GM18498 (cell line): ENCODE data around the gene PLBD2.

Source experiments
- ATAC-seq: cut with Tn5 transposase; IDR thresholded peaks from one replicate; pipeline ENCODE4 v1.9.1; 2021; ENCODE audit warnings: mild to moderate bottlenecking, moderate library complexity; ENCODE audit not compliant: unreplicated experiment

The PLBD2 gene

DNA sequence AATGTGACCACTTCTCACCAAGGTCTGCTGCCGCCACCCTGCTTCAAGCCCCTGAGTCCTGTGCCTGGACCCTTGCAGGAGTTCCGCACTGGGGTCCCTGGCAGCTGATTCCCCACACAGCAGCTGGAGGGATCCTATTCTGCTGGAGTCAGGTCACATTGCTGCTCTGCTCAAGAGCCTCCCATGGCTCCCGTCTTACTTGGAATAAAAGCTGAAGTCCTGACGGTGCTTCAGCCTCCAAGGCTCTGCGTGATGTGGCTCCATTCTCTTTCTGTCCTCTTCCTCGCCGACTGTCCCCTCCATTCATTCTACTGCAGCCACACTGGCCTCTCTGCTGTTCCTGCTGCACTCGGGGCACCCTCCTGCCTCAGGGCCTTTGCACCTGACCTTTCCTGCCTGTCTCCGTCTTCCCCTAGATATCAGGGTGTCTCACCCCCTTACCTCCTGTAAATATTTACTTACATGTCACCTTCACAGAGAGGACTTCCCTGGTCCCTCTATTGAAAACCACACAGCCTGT, 56.2 kb downstream of the PLBD2 start:
- ATAC-seq: no peak

DNA sequence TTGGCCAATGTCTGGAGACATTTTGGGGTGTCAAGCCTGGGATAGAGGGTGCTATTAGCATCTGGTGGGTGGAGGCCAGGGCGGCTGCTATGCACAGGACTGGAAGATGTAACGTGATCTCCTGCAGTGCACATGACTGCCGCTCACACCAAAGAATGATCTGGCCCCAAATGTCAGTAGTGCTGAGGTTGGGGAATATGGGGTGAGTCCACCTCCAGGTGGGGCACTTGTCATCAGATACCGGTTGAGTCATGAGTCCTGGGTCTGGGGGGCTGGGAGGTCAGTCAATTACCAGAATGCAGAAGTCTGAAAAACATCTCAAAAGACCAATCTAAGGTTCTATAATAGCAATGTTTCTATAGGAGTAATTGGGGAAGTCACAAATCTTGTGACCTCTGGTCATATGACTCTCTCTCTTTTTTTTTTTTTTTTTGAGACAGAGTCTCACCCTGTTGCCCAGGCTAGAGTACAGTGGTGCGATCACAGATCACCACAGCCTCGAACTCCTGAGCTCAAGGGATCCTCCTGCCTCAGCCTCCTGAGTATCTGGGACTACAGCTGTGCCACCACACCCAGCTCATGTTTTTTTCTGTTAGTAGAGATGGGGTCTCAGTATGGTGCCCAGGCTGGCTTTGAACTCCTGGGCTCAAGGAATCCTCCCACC, 57.8 kb downstream of the PLBD2 start:
- ATAC-seq: no peak

DNA sequence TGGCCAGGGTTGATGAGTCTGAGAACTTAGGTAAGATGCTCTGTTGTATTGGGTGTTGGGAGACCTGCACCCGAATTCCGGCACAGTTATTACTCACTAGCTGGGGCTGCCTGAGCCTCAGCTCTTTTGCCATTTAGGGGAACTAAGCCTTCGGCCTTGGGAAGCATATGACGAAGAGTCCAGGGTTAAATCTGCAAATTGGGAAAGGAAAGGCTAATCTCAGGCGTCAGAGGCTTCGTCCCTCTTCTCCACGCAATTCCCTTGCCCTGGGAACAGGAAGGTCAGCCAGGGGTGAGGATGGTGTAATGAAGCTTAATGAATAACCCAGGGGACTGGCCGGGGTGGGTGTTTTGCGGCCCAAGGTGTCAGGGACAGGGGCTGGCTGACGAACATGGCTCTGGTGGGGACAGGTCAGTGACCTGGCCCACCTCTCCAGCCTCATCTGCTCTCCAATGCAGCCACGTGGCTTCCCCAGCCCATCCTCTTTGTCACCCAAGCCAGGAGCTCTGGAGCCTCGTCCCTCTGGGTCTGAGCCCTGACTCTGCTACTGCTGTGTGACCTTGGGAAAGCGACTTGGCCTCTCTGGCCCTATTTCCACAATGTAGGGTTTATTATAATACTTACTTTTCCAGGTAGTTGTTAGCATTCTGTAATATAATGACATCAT, 60.0 kb downstream of the PLBD2 start:
- ATAC-seq: no peak

- ATAC-seq: no peak
Measured at GRCh38 chr12:113420996-113421595, 62.7 kb downstream of the PLBD2 start.

DNA sequence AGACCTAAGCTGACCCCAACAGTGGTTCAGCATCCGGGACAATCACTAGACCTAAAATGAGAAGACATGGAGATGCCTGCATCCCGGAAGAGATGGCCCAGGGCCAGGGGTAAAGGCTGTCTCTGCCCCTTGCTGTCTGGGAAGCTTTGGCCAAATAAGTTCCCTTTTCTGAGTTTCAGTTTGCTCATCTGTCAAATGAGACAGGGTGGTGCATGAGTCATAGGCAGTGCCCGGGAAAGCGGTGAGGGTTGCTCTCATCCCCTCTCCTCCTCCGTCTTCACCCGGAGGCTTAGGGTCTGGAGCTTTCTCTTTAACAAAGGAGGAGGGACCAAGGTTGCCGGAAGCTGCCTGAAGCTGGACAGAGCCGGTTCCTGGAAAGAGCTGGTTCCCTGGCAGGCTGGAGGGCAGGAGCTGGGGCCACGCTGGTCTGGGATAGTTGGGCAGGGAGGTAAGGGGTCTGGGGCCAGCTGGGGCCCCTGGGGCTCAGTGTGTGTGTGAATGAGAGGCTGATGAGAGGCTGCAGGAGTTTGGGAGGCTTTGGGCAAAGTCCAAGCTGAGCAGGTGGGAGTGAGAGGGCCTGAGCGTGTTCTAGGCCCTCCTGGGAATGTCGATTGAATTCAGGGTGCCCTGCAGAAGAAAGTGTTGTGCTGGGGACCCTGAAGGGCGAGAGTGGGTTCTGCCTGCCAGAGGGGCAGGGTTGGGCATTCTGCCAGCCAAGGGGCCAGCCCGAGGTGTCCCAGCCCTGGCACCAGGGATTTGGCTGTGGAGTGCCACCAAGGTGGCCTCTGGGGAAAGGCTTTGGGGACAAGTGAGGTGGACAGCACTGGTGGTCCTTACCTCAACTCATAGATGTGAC, 63.9 kb downstream of the PLBD2 start, which contains the start of gene SDSL:
TSS of gene SDSL (plus strand) at position 351 of the 856 bp plus-strand sequence. CDS start 5,603 bp downstream, outside the sequence.
- ATAC-seq: peak; percentile 95

DNA sequence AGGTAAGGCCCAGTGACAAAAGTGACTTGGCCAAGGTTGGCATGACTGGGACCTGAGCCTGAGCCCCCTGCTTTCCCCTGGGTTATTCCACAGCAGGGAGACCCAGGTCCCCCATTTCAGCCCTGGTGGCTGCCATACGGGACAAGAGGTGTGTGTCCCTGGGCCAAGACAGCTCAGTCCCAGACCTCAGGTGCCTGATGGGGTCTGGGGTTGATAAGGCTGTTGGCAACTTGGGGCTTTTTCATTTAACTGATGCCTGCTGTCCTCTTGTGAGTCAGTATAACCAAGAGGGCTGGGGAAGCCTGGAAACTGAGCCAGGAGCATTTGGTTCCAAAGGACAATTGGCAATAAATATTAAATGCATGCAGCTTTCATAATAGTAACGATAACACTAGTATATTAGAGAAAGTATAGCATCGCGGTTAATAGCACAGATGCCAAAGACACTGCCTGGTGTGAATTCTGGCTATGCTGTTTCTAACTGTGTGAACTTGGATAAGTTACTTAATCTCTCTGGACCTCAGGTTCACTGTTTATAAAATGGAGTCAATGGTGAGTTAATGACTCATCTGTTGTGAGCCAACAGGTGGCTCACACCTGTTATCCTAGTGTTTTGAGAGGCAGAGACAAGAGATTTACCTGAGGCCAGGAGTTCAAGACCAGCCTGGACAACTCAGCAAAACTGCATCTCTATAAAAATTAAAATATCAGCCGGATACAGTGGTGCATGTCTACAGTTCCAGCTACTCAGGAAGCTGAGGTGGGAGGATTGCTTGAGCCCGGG, 64.7 kb downstream of the PLBD2 start:
- no peak for ATAC-seq

DNA sequence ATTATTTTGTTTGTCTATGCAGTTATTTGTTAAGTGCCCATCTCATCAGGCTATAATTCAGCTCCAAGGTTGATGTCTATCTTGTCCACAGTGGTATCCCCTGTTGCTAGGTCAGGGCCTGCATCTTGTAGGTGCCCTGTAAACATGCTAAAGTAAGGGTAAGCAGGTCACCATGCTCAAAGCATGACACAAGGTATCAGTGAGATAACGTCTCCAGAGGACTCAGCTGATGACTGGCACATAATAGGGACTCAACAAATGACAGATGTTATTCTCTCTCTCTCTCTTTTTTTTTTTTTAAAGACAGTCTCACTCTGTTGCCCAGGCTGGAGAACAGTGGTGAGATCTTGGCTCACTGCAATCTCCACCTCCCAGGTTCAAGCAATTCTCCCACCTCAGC, 66.1 kb downstream of the PLBD2 start:
- ATAC-seq: no peak

DNA sequence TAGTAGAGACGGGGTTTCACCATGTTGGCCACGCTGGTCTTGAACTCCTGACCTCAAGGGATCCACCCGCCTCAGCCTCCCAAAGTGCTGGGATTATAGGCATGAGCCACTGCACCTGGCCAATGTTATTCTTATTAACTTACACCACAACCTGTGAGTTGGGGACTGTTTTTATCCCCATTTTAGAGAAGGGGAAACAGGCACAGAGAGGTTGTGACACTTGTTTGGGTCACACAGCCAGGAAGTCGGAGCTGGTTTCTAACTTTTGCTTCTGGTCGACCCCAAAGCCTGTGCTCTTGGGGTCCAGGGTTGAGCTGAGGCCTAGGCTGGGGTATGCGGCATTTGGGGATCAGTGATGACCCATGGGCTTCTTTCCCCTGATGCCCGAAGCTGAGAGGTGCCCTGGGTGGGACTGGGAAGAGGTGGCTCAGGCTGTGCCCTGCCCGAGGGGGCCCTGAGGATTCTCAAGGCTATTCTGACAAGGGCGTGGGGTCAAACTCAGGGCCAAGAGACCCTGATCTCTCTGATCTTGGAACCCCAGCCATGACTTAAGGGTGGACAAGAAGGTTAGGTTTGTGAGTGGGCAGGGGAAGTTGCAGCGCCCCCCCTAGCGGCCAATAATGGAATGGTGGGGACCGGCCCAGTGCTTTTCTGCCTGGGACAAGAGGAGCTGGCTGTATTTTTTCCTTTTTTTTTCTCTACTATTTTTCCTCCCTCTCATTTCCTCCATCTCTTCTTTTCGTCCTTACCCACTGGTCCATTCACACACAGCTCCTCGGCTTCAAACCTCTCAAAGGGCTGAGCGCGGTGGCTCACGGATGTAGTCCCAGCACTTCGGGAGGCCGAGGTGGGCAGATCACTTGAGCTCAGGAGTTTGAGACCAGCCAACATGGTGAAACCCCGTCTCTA, 66.8 kb downstream of the PLBD2 start:
- ATAC-seq: no peak

- ATAC-seq: no peak
Measured at GRCh38 chr12:113425960-113426453, 67.6 kb downstream of the PLBD2 start.

DNA sequence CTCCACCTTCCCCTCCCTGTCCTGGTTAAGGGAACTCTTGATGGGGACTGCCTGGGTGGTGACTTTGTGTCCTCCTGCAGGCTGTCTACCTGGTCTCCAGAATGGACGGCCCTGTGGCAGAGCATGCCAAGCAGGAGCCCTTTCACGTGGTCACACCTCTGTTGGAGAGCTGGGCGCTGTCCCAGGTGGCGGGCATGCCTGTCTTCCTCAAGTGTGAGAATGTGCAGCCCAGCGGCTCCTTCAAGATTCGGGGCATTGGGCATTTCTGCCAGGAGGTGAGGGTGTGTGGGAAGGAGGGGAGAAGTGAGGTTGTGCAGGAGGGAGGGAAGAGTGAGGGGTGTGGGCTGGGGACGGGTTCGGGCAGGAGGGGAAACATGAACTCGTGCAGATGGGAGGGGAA, 69.5 kb downstream of the PLBD2 start:
- no peak for ATAC-seq

- ATAC-seq: no peak
Measured at GRCh38 chr12:113428482-113428881, 70.1 kb downstream of the PLBD2 start.

- ATAC-seq: no peak
Measured at GRCh38 chr12:113432986-113433385, 74.6 kb downstream of the PLBD2 start.

DNA sequence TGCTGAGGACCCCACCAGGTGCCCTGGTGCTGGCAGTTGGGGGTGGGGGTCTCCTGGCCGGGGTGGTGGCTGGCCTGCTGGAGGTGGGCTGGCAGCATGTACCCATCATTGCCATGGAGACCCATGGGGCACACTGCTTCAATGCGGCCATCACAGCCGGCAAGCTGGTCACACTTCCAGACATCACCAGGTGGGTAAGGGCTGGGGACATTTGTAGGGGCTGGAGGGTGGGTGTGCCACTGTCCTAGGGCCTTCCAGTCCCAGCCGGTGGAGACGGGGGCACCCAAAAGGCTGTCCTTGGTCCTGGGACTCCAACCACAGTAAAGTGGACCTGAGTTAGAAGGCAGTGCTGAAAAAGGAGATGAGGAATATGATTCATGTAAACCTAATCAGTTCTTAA, 77.0 kb downstream of the PLBD2 start:
- ATAC-seq: no peak

DNA sequence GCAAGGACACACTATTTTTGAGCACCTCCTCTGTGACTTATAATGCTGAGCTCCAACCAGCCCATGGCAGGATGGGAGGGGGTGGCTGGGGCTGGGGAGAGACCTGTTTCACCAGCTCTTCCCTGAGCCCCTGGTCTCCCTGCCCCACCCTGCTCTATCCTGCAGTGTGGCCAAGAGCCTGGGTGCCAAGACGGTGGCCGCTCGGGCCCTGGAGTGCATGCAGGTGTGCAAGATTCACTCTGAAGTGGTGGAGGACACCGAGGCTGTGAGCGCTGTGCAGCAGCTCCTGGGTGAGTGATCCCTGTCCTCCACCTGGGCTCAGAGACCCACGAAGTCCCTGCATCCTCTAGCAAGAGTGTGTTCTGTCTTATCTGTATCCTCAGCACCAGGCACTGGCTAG, 78.2 kb downstream of the PLBD2 start:
- no peak for ATAC-seq

DNA sequence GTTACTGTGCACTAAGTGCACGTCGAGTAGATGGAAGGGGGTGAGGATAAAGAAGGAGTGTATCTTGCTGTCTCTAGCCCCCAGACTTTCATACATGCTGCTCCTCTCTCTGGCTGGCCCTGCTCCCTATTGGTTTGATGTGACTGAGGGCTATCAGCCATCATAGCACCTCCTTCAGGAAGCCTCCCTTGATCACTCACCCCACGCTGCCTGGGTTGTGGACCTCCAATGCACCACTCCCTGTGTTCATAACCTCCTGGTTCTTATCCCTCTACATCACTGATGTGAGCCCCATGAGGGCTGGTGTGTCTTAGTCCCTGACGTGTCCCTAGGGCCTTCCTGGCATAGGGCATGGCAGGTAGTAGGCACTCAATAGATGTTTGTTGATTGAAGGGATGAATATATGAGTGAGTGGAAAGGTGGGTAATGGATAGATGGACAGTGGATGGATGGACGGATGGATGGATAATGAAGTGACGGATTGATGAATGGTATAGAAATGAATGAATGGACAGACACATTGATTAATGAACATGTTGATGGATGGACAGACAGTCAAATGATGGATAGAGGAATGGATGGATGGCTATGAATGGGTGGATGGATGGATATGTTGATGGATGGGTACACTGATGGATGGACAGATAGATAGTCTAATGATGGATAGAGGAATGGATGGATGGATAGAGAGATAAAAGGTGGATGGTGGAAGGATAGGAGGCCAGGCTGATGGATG, 78.8 kb downstream of the PLBD2 start:
- no peak for ATAC-seq

DNA sequence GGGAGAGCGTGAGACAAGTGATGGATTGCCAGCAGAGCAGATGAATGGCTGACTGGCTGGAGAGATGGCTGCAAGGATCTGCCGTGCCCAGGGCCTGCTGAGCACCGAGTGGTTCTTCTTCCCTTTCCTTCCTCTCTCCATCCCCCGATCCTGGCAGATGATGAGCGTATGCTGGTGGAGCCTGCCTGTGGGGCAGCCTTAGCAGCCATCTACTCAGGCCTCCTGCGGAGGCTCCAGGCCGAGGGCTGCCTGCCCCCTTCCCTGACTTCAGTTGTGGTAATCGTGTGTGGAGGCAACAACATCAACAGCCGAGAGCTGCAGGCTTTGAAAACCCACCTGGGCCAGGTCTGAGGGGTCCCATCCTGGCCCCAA, 79.3 kb downstream of the PLBD2 start:
- no peak for ATAC-seq

DNA sequence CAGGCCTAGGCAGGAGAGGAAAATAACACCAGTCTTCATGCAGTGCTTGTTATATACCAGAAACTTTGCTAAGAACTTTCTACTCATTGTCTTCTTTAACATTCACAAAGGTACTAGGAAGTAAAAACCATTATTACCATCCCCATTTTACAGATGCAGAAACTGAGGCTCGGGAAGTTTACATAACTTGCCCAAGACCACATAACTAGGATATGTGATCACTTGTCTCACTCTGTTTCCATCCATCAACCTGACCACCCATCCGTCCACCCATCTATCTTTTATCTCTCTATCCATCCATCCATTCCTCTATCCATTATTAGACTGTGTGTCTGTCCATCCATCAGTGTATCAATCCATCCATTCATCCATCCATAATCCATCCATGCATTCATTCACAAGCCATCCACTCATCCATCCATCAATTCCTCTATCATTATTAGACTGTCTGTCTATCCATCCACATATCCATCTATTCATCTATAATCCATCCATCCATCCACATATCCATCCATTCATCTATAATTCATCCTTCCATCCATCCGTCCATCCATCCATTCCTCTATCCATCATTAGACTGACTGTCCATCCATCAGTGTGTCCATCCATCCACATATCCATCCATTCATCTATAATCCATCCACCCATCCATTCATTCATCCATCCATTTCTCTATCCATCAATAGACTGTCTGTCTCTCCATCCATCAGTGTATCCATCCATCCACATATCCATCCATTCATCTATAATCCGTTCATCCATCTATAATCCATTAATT, 80.3 kb downstream of the PLBD2 start:
- ATAC-seq: no peak

- ATAC-seq: no peak
Measured at GRCh38 chr12:113439301-113439597, 80.9 kb downstream of the PLBD2 start.
